SJCRH30 (cell line): Measurements from ENCODE around the gene KAZN. TPM values are rescaled to one million over a fixed set of nuclear protein-coding genes. Genes with fewer than 3 reads are reported as not detected.

Source experiments
- DNase-seq, 2 experiments: peaks; one replicate each; pipeline ENCODE4 v3.0.0-alpha.2; 2015 to 2020
- H3K27ac ChIP-seq: fragments of 250-450 bp; sonication (Bioruptor Pico); 2 replicates; pipeline ENCODE4 v1.5.1; 2020; ENCODE audit warnings: mild to moderate bottlenecking, moderate library complexity
- H3K27me3 ChIP-seq: fragments of 250-450 bp; sonication (Bioruptor Pico); 2 replicates; pipeline ENCODE4 v1.5.1; 2020; ENCODE audit warnings: mild to moderate bottlenecking, moderate library complexity
- H3K36me3 ChIP-seq: fragments of 250-450 bp; sonication (Bioruptor Pico); 2 replicates; pipeline ENCODE4 v1.5.1; 2020; ENCODE audit warnings: mild to moderate bottlenecking, moderate library complexity
- H3K4me1 ChIP-seq: fragments of 250-450 bp; sonication (Bioruptor Pico); 2 replicates; pipeline ENCODE4 v1.5.1; 2020; ENCODE audit warnings: mild to moderate bottlenecking, moderate library complexity
- H3K4me3 ChIP-seq: fragments of 250-450 bp; sonication (Bioruptor Pico); 2 replicates; pipeline ENCODE4 v1.5.1; 2020; ENCODE audit warnings: mild to moderate bottlenecking, moderate library complexity
- H3K9me3 ChIP-seq: fragments of 250-450 bp; sonication (Bioruptor Pico); replicated peaks from 2 replicates; pipeline ENCODE4 v1.5.1; 2020; ENCODE audit warnings: mild to moderate bottlenecking, moderate library complexity
- total RNA-seq: library from RNA; depleted of rRNA; stranded (reverse); fragments of >200 nt; shearing (Covaris generic); gene quantifications from 2 replicates; pipeline ENCODE4 v1.2.3, GENCODE V29; 2014

The KAZN gene
- total RNA-seq, 1 experiment from 2014 or later = 0.10 TPM

DNA sequence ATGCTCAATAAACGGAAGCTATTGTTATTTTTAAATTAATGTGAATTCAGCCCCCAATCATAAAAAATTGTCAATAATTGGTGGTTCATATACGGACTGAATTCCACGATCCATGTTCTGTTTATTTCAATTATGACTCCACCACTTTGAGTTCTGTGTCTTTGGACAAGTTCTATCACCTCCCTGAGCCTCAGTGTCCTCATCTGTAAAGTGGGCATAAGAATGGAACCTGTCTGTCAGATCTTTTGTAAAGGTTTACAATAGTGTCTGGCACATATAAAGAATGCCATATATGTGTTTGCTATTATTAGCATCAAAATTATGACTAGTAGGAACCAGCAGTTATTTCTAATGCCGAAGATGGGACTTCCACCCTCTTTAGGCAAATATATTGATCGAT, 183.3 kb downstream of the KAZN start:
- Histone ChIP-seq H3K27me3 (peaks cover 5% of the 10 kb centered on the region; the same call in 1 of the 2 replicates), H3K36me3 (no peaks in the 10 kb centered on the region), H3K4me3 (no peak overlapping the region), H3K4me1 (no peaks in the 10 kb centered on the region), H3K27ac (no peak overlapping the region), H3K9me3 (no peaks in the 10 kb centered on the region)
- no peak for DNase-seq

DNA sequence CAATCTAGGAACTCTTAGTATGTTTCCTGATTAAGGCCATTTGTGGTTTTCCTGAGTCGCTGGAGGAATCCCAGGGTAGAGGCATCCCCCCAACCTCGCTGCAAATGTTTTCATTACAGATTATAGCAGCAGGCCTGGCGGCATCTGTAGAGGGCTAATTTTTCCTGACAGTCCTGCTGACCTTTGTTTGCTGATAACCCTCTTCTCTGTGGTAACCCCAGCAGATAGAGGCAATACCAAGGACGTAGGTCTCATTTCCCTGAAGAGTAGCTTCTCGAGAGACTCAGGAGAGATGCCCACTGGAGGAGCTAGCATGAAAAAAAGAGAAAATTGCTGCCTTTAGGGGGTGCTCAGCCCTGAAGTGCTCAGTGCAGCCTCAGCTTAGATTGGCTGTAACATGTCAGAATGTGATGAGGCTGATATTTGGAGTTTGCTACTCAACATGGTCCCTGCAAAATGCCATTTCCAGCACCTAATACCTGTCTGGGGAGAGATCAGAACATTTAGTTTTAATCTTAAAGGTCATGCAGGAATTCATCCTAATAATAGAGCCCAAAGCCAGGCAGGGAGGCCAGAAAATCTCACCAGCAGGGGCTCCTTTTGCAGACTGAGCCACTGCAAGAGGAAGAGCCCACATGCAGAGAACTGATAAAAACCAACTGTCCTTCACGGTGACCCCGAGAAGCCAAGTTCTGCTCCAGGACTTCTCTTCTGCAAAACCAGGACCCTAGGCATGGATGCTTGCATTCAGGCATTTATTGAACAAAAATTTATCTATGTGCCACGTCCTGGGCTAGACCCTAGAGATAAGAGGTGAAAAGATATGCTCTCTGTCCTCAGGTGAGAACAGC, 184.5 kb downstream of the KAZN start:
- no peaks in the 10 kb centered on the region for H3K9me3 ChIP-seq
- no peaks in the 10 kb centered on the region for H3K36me3 ChIP-seq
- DNase-seq = no peak
- no peak overlapping the region for H3K4me3 ChIP-seq
- no peak overlapping the region for H3K27ac ChIP-seq
- peaks cover 5% of the 10 kb centered on the region; the same call in 1 of the 2 replicates for H3K27me3 ChIP-seq
- no peaks in the 10 kb centered on the region for H3K4me1 ChIP-seq

DNA sequence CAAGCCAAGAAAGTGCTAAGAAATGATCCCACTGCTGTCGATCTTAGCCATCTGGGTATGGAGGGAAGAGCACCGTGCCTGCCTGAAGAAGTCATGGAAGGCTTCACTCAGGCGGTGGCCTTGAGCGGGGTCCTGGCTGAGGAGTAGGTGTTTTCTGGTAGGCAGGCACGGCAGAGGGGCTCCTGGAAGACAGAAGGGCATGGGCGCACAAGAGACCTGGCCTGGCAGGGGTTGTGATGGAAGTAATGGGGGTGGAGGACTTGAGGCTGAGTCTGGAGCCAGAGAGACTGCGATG, 185.1 kb downstream of the KAZN start:
- no peak overlapping the region for H3K4me3 ChIP-seq
- no peaks in the 10 kb centered on the region for H3K36me3 ChIP-seq
- no peak overlapping the region for H3K27ac ChIP-seq
- no peaks in the 10 kb centered on the region for H3K4me1 ChIP-seq
- peaks cover 5% of the 10 kb centered on the region; the same call in 1 of the 2 replicates for H3K27me3 ChIP-seq
- no peak for DNase-seq
- no peaks in the 10 kb centered on the region for H3K9me3 ChIP-seq

DNA sequence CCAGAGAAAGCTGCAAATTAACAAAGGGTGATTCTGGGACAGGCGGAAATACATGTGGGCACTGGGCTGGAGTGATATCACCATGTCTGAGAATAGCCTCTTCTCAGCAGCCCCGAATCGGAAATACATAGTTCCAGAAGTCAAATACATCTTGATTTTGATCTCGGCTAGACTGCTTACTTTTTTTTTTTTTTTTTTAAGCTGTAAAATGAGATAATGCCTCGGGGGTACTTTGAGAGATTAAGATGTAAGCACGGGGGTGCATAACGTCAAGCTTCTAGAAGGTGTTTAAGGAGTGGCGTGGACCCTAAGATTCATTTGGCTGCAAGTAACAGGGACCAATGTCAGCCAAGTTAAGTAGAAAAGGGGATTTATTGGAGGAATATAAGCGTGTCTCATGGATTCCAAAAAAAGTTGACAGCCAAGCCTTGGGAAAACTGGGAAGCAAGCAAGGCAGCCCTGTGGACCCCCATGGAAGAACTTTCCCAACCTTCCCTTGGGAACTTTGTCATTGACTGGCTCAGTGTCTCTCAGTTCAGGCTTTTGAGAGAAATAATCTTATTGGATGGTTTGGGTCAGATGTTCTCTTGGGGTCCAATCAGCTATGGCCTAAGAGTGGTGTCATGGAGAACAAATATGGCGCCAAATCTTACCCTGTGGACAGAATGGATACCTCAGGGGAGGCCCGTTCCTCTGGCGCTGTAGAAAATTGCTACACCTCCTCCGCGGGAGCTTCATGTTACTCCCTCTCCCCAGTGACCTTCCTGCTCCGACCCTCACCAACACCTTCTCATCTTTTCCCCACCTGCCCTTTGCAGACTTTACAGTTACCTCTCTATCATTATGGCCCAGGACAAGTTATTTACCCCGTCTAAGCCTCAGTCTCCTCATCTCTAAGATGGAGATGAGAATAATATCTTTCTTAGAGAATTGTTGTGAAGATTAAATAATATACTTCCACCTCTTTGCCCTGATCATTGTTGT, 186.6 kb downstream of the KAZN start:
- H3K36me3 ChIP-seq = no peaks in the 10 kb centered on the region
- no peak overlapping the region for H3K27ac ChIP-seq
- H3K9me3 ChIP-seq = no peaks in the 10 kb centered on the region
- no peaks in the 10 kb centered on the region for H3K4me1 ChIP-seq
- H3K27me3 ChIP-seq = peaks cover 5% of the 10 kb centered on the region; the same call in 1 of the 2 replicates
- no peak for DNase-seq
- H3K4me3 ChIP-seq = no peak overlapping the region

DNA sequence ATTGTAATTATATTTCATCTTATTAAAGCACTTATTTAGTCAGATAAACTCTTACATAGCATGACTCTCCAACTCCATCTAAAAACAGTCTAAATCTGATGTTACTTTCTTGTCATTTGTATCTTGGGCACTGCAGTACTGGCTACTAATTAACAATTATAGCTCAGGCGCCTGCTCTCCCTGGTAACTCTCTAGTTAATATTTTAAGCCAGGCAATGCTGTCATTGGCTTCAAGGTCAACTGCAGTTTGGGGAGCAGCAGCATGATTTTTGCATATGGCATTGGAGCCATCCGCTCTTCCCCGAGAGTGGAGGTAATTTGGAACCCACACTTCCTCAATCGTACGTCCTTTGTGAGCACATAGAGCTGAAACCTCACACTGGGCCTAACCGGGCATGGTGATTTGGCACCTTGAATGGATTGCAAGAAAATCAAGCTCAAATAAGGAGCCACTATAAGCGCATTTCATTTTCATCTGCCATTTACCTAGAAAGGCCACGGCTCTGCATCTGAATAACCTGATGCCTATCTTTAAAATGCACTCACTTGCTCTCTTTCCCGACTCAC, 187.7 kb downstream of the KAZN start:
- Histone ChIP-seq H3K27ac (no peak overlapping the region), H3K4me1 (no peaks in the 10 kb centered on the region), H3K36me3 (no peaks in the 10 kb centered on the region), H3K4me3 (no peak overlapping the region), H3K9me3 (no peaks in the 10 kb centered on the region), H3K27me3 (peaks cover 16% of the 10 kb centered on the region; the same call in 1 of the 2 replicates)
- DNase-seq = no peak

DNA sequence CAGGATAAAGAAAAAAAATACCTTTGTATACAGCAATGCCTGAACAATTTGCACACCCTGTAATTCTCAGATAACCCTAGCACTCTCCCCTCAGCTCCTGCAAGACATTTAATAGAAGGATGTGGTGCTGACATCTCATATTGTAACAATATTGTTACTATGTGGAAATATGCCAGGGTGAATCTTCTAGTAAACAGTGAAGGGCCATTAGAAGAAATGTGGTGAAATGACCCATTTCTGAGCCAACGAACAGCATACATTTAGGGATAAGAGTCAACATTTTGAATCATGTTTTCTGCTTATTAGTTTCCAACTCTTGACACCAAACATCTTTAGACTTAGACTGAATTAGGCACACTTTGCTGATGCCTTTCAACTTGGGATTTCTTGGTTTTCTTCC, 188.2 kb downstream of the KAZN start:
- H3K4me1 ChIP-seq = no peaks in the 10 kb centered on the region
- peaks cover 17% of the 10 kb centered on the region; the same call in 1 of the 2 replicates for H3K27me3 ChIP-seq

DNA sequence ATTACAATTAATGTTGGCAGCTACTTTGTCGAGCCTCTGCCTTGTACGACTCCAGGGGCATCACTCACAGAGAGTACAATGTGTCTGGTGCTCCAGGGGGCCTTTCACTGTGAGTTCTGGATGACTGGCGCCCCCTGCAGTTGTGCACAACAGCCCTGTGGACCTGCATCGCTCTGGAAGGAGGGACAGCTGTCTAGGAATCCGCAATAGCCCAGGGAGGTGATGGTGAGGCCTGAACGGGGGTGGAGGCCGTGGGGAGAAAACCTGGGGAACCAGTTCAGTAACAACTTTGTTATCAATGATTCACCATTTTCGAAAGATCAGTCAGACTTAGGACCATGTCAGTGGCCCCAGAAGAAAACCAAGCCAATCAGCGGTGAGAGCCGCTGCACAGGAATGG, 189.1 kb downstream of the KAZN start:
- Histone ChIP-seq H3K9me3 (no peaks in the 10 kb centered on the region), H3K27ac (no peak overlapping the region), H3K4me3 (no peak overlapping the region), H3K4me1 (no peaks in the 10 kb centered on the region), H3K36me3 (no peaks in the 10 kb centered on the region), H3K27me3 (peaks cover 18% of the 10 kb centered on the region; the same call in 1 of the 2 replicates)
- DNase-seq = no peak

More for the DNA sequence above, 188.2 kb downstream of the KAZN start:
- no peaks in the 10 kb centered on the region for H3K9me3 ChIP-seq
- H3K27ac ChIP-seq = no peak overlapping the region
- no peak for DNase-seq
- no peak overlapping the region for H3K4me3 ChIP-seq
- no peaks in the 10 kb centered on the region for H3K36me3 ChIP-seq

DNA sequence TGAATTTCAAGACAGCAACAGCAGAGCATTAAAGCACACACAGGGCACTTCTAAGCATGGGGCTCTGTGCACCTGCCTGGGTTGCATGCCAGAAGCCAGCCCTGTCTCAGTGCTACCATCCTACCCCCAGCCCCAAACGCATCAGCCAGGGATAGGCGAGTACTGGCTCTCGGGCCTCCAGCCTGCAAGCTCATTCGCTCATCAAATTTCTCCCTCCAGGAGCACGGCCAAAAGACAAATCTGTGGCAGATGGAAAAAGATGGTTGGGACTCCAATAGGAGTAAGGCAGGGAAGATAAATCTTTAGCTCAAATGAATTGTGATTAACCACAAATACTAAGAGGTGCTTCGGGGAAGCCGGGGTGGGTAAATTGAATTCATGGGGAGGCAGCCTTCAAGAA, 189.6 kb downstream of the KAZN start:
- Histone ChIP-seq H3K4me3 (no peak overlapping the region), H3K36me3 (no peaks in the 10 kb centered on the region), H3K4me1 (no peaks in the 10 kb centered on the region), H3K9me3 (no peaks in the 10 kb centered on the region), H3K27ac (no peak overlapping the region), H3K27me3 (peaks cover 19% of the 10 kb centered on the region; the same call in 1 of the 2 replicates)
- no peak for DNase-seq

DNA sequence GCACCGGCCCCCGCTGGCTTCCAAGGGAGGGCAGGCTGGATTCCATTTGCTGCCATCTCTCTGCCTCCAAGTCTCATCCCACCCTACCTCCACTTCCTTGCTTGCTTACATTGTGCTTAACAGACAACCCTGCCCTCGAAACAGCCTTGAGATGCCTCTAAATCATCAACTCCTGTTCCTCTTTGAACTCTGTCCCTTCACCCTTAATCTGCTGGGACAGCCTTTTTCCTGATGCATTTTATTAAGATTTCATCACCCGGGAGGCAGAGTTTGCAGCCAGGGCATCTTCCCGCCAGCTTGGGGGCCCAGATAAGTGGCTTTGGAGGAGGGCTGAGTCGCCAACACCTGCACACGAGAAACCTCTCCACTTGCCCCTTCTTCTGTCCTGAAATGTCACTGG, 192.5 kb downstream of the KAZN start:
- Histone ChIP-seq H3K4me3 (no peak overlapping the region), H3K4me1 (no peaks in the 10 kb centered on the region), H3K27ac (no peak overlapping the region), H3K9me3 (no peaks in the 10 kb centered on the region), H3K27me3 (peaks cover 28% of the 10 kb centered on the region; the same call in 1 of the 2 replicates), H3K36me3 (no peaks in the 10 kb centered on the region)
- no peak for DNase-seq

DNA sequence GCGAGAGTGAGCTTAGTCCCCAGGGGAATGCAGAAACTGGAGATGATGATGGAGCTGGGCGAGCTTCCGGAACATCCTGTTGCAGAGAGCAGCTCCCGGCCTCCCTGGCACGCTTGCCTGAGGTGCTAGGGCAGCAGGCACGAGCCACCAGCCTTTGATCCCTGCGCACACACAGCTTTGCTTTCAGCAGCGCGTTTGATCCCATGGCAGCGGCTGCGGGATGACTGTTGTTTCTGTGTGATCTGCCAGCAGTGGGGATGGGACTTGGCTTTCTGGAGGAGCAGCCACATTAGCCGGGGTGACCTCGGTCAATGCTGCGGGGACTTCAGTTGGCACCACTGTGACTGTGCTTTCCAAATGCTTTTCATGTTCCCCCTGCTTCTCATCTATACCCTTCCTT, 193.2 kb downstream of the KAZN start:
- H3K27me3 ChIP-seq = peaks cover 30% of the 10 kb centered on the region; the same call in 1 of the 2 replicates
- DNase-seq = no peak

DNA sequence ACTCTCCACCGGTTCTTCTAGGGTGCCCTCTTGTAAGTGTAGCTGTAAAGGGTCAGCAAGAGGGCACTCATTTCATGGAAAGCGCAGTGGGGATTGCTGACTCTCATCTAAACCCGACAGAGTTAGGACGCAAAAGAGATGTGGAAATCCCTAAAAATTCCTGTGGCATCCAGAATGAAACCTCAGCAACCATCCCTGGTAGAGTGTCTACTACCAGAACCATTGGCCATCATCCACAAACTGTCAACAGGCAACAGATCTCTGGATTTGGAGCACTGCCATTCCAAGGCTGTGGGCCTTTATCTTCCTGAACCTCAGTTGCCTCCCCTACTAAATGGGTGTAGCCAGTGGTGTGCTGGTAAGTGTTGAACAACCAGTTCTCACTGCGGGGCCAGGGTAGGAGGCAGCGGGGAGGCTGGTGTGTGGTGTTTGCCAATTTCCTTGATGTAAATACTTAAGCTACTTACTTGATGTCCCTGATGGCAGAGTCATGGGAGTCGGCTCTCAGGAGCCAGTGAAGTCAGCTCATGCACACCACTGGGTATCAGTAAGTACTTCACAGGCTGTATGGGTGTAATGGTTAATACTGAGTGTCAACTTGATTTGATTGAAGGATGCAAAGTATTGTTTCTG, 195.8 kb downstream of the KAZN start:
- no peak overlapping the region for H3K27ac ChIP-seq
- H3K4me3 ChIP-seq = no peak overlapping the region
- H3K9me3 ChIP-seq = no peaks in the 10 kb centered on the region
- H3K4me1 ChIP-seq = no peaks in the 10 kb centered on the region
- H3K27me3 ChIP-seq = peaks cover 40% of the 10 kb centered on the region; the same call in 1 of the 2 replicates
- H3K36me3 ChIP-seq = no peaks in the 10 kb centered on the region
- DNase-seq = no peak

More for the DNA sequence above, 193.2 kb downstream of the KAZN start:
- H3K4me1 ChIP-seq = no peaks in the 10 kb centered on the region
- H3K27ac ChIP-seq = no peak overlapping the region
- no peak overlapping the region for H3K4me3 ChIP-seq
- H3K9me3 ChIP-seq = no peaks in the 10 kb centered on the region
- no peaks in the 10 kb centered on the region for H3K36me3 ChIP-seq

DNA sequence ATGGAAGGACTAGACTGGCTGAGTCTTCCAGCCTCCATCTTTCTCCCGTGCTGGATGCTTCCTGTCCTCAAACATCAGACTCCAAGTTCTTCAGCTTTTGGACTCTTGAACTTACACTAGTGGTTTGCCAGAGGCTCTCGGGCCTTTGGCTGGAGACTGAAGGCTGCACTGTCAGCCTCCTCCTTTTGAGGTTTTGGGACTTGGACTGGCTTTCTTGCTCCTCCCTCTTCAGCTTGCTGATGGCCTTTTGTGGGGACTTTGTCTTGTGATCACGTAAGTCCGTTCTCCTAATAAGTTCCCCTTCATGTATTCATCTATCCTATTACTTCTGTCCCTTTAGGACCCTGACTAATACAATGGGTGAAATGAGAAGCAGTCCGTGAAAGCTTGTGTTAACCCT, 196.4 kb downstream of the KAZN start:
- Histone ChIP-seq H3K4me3 (no peak overlapping the region), H3K4me1 (no peaks in the 10 kb centered on the region), H3K9me3 (no peaks in the 10 kb centered on the region), H3K27me3 (peaks cover 42% of the 10 kb centered on the region; the same call in 1 of the 2 replicates), H3K27ac (no peak overlapping the region), H3K36me3 (no peaks in the 10 kb centered on the region)
- DNase-seq = no peak

DNA sequence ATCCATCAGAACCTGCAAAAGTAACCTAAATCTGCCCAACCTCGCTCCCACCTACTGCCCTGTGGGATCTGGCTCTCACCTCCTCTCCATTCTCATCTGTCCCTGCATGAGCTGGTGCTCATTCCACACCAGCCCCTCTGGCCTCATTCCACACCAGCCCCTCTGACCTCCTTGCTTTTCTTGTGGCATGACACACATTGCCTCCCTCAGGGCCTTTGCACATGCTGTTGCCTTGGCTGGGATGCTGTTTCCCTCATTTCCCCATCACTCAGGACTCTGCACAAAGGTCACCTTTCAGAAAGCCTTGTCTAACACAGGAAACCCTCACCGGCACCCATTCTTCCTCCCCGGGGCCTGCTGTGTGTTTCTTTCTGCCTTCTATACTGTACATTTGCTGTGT, 197.1 kb downstream of the KAZN start:
- H3K9me3 ChIP-seq = no peaks in the 10 kb centered on the region
- H3K27me3 ChIP-seq = peaks cover 41% of the 10 kb centered on the region; the same call in 1 of the 2 replicates
- H3K36me3 ChIP-seq = no peaks in the 10 kb centered on the region
- no peak overlapping the region for H3K27ac ChIP-seq
- DNase-seq = no peak
- H3K4me3 ChIP-seq = no peak overlapping the region
- no peaks in the 10 kb centered on the region for H3K4me1 ChIP-seq

DNA sequence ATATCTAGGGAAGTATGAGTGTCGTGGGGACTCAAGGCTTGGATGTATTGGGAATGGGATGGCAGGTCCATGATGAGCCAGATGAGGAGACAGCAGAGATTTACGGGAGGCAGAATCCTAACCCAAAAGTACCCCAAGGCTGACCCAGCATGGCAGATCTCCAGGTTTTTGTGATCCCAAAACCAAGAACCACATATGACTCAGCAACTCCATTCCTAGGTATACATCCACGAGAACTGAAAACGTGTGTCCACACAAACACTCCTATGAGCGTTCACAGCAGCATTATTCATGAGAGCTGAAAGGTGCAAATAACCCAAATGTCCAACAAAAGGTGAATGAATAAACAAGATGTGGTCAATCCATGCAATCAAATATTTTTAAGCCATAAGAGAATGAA, 201.5 kb downstream of the KAZN start:
- no peak overlapping the region for H3K27ac ChIP-seq
- H3K36me3 ChIP-seq = no peaks in the 10 kb centered on the region
- no peak for DNase-seq
- H3K27me3 ChIP-seq = peaks cover 26% of the 10 kb centered on the region; the same call in 1 of the 2 replicates
- H3K4me1 ChIP-seq = no peaks in the 10 kb centered on the region
- H3K4me3 ChIP-seq = no peak overlapping the region
- H3K9me3 ChIP-seq = no peaks in the 10 kb centered on the region
